Endometrial microvascular endothelial cells (primary cell): ENCODE measurements around the gene HSPA4L. TPM values are rescaled to one million over a fixed set of nuclear protein-coding genes. Genes with fewer than 3 reads are reported as not detected.

Experiments
- in situ Hi-C: cut with HindIII; loops from 2 replicates; pipeline ENCODE4 v1.10.0; 2017; ENCODE audit warnings: low sequenced_read_pairs, low pct_unique_long_range_greater_than_20kb; ENCODE audit errors: inconsistent ontology term
- total RNA-seq: library from RNA; depleted of rRNA; stranded (reverse); fragments of >200 nt; gene quantifications from one replicate; pipeline ENCODE4 v1.2.3, GENCODE V29; 2015; ENCODE audit errors: inconsistent ontology term

The HSPA4L gene
- total RNA-seq, 1 donor from 2014 or later: 7.5 TPM

DNA sequence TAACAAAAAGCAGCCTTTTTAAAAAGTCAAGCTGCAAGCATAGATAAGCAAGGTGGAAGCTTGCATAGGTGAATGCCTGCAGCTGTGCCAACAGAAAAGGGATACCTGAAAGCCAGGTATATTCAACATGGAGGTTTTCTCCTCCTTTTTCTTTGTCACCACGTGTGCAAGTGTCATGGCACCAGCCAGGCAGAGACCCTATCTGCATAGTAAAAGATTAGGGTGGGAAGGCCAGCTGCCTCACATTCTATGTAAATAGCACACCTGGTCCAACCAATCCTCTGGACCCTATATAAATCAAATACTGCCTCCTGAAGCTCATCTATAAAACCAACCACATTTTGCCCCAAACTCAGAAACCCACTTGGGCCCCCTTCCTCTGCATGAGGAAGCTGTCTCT is 70.5 kb downstream of the HSPA4L start:
- in situ Hi-C loops: no loop called here

GRCh38 chr4:127856196-127856812 is 74.2 kb downstream of the HSPA4L start:
- in situ Hi-C loops: no loop called here

DNA sequence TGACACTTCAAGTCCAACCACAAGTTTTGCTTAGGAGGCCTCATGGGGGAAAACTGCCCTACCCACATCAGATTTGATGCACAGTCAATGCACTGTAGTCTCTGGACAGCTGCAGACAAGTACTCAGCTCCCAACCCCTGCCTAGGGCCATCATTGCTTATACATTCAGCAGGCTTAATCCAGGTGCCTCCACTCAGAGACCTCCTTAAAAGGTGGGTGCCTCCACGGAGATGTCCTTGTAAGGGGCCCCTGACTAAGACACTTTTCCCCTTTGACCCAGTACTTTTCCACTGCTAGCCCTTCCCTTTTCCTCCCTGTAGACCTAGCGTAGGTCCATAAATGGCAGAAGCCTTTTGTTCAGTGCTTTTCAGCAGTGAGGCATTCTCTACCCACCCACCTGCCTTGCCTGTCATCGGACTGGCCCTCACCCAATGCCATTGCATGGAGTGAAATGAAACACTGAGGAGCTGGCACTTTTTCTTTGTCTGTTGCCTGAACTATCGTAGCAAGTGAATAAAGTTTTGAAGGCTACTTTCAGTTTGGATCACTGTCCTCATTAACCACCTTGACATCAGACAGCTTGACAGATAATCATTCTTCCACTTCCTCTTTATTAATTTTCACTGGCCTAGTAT is 74.8 kb downstream of the HSPA4L start:
- in situ Hi-C loops: no loop called here

DNA sequence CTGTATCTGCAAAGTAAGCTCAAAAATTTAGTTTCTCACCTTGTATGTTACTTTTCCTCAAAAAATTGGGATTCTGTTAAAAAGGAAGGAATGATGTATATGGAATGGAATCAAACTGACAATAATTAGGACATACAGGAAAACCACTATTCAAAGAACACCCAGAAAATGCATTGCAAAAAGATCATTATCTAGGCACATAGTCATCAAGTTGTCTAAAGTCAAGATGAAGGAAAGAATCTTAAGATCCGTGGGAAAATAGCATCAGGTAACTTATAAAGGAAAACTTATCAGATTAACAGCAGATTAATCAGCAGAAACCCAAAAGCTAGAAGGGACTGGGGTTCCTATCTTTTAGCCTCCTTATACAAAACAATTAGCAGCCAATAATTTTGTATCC is 75.5 kb downstream of the HSPA4L start:
- in situ Hi-C loops: no loop called here

GRCh38 chr4:127868196-127868595 is 86.1 kb downstream of the HSPA4L start:
- in situ Hi-C loops: no loop called here

DNA sequence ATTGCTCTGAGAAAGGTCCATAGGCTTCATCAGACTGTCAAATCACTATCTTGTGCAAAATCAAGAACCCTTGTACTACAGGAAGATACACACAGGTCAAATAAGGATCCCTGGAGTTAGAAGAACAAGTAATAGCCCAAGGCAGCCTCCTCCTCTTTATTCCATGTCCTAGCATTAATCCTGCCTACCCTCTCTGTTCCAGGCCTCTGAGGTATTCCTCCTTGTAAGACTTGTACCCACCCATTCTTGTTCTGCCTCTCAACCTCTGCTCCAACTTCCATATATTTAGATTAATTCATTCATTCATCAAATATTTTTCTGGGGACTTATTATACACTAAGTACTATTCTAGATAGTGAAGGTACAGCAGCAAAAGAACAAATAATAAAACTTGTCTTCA is 88.2 kb downstream of the HSPA4L start:
- in situ Hi-C loops: no loop called here

DNA sequence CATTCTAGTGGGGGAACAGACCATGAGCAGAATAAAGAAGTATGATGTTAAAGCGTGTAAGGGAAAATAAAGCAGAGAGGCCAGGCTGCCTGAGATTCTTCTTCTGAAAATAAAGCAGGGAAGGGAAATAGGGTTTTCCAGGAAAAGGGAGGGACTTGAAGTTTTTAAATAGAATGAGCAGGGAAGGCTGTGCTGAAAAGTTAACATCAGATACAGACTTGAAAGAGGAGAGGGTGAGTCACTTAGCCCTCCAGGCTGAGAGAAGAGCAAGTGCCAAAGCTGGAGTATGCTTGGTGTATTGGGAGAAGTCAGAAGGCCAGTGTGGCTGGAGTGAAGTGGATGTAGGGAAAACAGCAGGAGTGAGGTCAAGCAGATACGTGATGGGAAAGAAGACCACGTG is 88.6 kb downstream of the HSPA4L start:
- in situ Hi-C loops: no loop called here

DNA sequence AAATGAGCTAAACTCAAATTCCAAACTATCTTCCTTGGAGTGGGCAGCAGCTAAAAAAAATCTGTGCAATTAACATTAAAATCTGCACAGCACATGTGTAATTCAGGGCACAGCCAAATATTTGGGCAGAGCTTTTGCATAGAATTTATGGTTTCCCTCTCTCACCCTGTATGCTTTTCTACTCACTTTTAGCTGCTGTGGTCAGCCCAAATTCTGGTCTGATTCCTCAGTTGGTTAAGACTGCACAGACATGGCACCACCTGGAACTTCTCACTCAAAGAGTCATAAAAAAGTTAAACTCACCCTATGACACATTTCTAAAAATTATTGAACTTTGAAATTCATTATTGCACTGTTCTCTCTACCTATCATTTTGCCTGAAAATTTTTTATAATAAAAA is 93.7 kb downstream of the HSPA4L start:
- in situ Hi-C loops: no loop called here

GRCh38 chr4:127880763-127881562 is 98.8 kb downstream of the HSPA4L start, which contains the start of gene PLK4:
Gene PLK4 (plus strand): TSS chr4:127880893. CDS start chr4:127881135, 242 bp downstream.
- in situ Hi-C loops: no loop called here

DNA sequence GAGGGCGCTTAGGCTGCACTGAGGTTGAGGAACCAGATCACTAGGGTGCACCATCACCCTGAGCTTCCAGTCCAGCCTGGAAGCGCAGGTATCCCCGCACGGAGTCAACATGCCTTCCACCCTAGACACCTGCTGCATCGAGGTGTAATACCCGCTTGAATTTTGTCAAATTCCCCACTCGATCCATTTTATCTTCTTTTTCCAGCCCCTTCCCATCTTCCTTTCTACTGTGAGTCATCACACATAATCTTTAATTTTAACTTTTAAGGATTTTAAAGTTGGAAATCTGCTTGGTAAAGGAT is 99.4 kb downstream of the HSPA4L start:
- in situ Hi-C loops: no loop called here

DNA sequence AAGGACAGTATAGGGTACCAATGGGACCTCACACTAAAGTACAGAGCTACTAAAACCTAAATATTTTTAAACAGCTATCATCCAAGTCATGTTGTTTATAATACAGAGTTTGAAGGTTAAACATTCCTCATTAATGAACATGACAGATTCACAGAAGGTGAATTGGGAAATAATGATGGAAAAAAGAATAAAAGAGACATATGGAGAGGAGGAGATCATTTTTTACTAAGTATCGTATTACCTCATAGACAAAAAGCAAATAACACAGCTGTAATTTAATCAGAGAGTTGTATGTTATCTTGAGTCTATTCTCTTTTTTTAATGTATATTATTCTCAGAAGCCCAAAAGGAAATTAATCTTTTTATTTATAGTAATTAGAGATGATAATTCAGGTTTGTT is 106.4 kb downstream of the HSPA4L start:
- in situ Hi-C loops: no loop called here

DNA sequence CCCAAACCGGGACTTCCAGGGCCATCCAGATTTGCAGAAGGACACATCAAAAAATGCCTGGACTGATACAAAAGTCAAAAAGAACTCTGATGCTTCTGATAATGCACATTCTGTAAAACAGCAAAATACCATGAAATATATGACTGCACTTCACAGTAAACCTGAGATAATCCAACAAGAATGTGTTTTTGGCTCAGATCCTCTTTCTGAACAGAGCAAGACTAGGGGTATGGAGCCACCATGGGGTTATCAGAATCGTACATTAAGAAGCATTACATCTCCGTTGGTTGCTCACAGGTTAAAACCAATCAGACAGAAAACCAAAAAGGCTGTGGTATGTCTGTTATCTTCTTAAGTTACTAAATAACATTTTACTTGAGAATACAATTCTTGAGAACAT is 107.8 kb downstream of the HSPA4L start:
- in situ Hi-C loops: no loop called here

Other genes with a start within 250 kb of the HSPA4L start
- 2.1 TPM for gene INTU, start 149.4 kb upstream of the HSPA4L start, total RNA-seq
- gene SLC25A31, start 51.9 kb upstream of the HSPA4L start, total RNA-seq: not detected
- gene PLK4, start 98.6 kb downstream of the HSPA4L start, total RNA-seq: 29.5 TPM
- gene MFSD8, start 182.9 kb downstream of the HSPA4L start, total RNA-seq: 28.2 TPM
- 10.4 TPM for gene ABHD18, start 183.1 kb downstream of the HSPA4L start, total RNA-seq